OCI-LY1 (cell line): ENCODE data around the gene GNA12.

ENCODE experiments used
- H2AFZ ChIP-seq: fragments of 200-600 bp; sonication (generic), shearing (Covaris generic); 2 replicates; pipeline ENCODE4 v1.6.0; 2014; ENCODE audit warnings: antibody characterized with exemption, mild to moderate bottlenecking, low read length
- H3F3A ChIP-seq: fragments of 200-600 bp; sonication (generic), shearing (Covaris generic); 2 replicates; pipeline ENCODE4 v1.6.0; 2014; ENCODE audit warnings: mild to moderate bottlenecking, antibody characterized with exemption, low read length, moderate library complexity; ENCODE audit not compliant: insufficient read depth
- H3K27ac ChIP-seq: fragments of 200-600 bp; sonication (generic); 2 replicates; pipeline ENCODE4 v1.5.1; 2014; ENCODE audit warnings: low read length, mixed run types, mild to moderate bottlenecking, low read depth; ENCODE audit not compliant: poor library complexity, severe bottlenecking
- H3K27me3 ChIP-seq: fragments of 200-600 bp; sonication (generic); 2 replicates; pipeline ENCODE4 v1.6.0; 2014; ENCODE audit warnings: antibody characterized with exemption, mild to moderate bottlenecking, low read length, moderate library complexity; ENCODE audit not compliant: insufficient read depth
- H3K36me3 ChIP-seq: fragments of 200-600 bp; sonication (generic); 2 replicates; pipeline ENCODE4 v1.6.1; 2014; ENCODE audit warnings: mild to moderate bottlenecking, antibody characterized with exemption, low read length, moderate library complexity, mixed read lengths; ENCODE audit not compliant: insufficient read depth
- H3K4me1 ChIP-seq: fragments of 200-600 bp; sonication (generic); 2 replicates; pipeline ENCODE4 v1.5.1; 2014; ENCODE audit warnings: mild to moderate bottlenecking, low read length, moderate library complexity; ENCODE audit not compliant: insufficient read depth, severe bottlenecking
- H3K4me2 ChIP-seq: fragments of 200-600 bp; sonication (generic), shearing (Covaris generic); 2 replicates; pipeline ENCODE4 v1.6.1; 2014; ENCODE audit warnings: low read length
- H3K4me3 ChIP-seq: fragments of 200-600 bp; sonication (generic); 2 replicates; pipeline ENCODE4 v1.5.1; 2014; ENCODE audit warnings: low read length, low read depth, mild to moderate bottlenecking, mixed read lengths; ENCODE audit not compliant: poor library complexity, severe bottlenecking
- H3K79me2 ChIP-seq: fragments of 200-600 bp; shearing (Covaris generic); 2 replicates; pipeline ENCODE4 v1.6.1; 2016; ENCODE audit warnings: mixed run types, low read length, mixed read lengths; ENCODE audit not compliant: insufficient read depth
- H3K9ac ChIP-seq: fragments of 200-600 bp; sonication (generic), shearing (Covaris generic); 2 replicates; pipeline ENCODE4 v1.6.1; 2014; ENCODE audit warnings: mild to moderate bottlenecking, low read length, mixed read lengths
- H3K9me2 ChIP-seq: fragments of 200-600 bp; sonication (generic), shearing (Covaris generic); 2 replicates; pipeline ENCODE4 v1.6.1; 2014; ENCODE audit warnings: low read depth, mild to moderate bottlenecking, low read length, mixed read lengths
- H3K9me3 ChIP-seq: fragments of 200-600 bp; shearing (Covaris generic); 2 replicates; pipeline ENCODE4 v1.6.1; 2014; ENCODE audit warnings: low read length, mixed read lengths
- H4K20me1 ChIP-seq: fragments of 200-600 bp; sonication (generic), shearing (Covaris generic); 2 replicates; pipeline ENCODE4 v1.6.0; 2016; ENCODE audit warnings: mild to moderate bottlenecking, low read length; ENCODE audit not compliant: insufficient read depth
- CTCF ChIP-seq: fragments of 200-600 bp; sonication (generic), shearing (Covaris generic); IDR thresholded peaks from 2 replicates; pipeline ENCODE4 v1.5.1; 2017; ENCODE audit warnings: mild to moderate bottlenecking, antibody characterized with exemption, low read length, moderate library complexity, mixed read lengths
- EZH2 ChIP-seq: fragments of 200-600 bp; sonication (generic), shearing (Covaris generic); IDR thresholded peaks from 2 replicates; pipeline ENCODE4 v1.8.0; 2017; ENCODE audit warnings: borderline replicate concordance, mixed run types, mild to moderate bottlenecking, antibody characterized with exemption, low read length, moderate library complexity, mixed read lengths

The GNA12 gene

DNA sequence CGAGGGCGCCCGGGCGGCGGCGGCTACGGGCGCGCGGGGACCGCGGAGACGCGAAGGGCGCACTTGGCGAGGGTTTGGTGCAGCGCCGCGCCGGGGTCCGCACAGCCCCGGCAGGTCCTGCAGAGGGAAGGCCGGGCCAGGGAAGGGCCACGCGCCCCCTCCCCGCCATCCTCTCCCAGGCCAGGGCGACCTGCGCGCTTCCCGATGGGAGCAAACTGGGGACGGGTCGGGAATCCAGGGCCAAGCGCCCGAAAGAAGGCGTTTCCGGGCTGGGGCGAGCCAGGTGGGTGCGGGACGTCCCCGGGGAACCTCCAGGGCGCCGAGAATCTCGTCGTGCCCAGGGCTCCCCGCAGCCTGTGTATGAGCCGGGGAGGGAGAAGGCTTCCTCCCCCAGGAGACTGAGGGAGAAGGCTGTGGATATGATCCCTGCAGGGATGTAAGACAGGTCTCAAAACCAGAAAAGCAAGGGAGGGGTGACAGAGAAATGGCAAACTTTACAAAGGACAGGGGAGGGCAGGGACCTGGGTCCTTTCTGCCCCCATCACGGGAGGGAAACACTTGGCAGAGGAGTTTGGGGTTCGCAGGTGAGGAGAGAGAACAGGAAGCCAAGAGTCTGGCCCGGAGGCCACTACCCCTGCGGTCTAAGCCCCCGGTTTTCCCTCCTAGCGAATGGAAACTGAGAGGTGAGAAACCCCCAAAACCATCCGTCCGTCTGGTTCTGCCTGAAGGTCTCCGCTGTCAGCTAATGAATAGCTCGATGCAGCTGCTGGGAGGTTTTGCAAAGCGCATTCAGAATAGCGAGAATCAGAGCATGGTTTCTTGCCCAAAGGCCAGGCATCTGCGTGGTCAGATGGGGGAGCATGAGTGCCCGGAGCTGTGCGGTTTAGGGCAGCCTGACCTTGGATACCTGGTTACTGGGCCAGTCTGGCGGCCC, 155.4 kb downstream of the GNA12 start:
- H4K20me1 ChIP-seq = no peaks in the 10 kb centered on the region
- H3K4me3 ChIP-seq = no peak overlapping the region
- no peaks in the 10 kb centered on the region for H3K79me2 ChIP-seq
- no peaks in the 10 kb centered on the region for H3F3A ChIP-seq
- H3K36me3 ChIP-seq = no peaks in the 10 kb centered on the region
- H3K27ac ChIP-seq = no peak overlapping the region
- no peak overlapping the region for H3K4me2 ChIP-seq
- H3K9ac ChIP-seq = no peak overlapping the region
- H3K9me2 ChIP-seq = no peaks in the 10 kb centered on the region
- H3K9me3 ChIP-seq = no peaks in the 10 kb centered on the region
- H3K4me1 ChIP-seq = no peaks in the 10 kb centered on the region
- H2AFZ ChIP-seq = no peak overlapping the region
- no peaks in the 10 kb centered on the region; the same call in 1 of the 2 replicates for H3K27me3 ChIP-seq
- no peak for TF ChIP-seq EZH2
- TF ChIP-seq CTCF = no peak

- Histone ChIP-seq H4K20me1 (no peaks in the 10 kb centered on the region), H3K27me3 (no peaks in the 10 kb centered on the region; the same call in 1 of the 2 replicates), H3K27ac (no peak within 1 kb of the TSS), H3K9ac (no peak within 1 kb of the TSS), H2AFZ (no peak within 1 kb of the TSS), H3K4me3 (no peak within 1 kb of the TSS), H3K79me2 (no peaks in the 10 kb centered on the region), H3K9me2 (no peaks in the 10 kb centered on the region), H3K9me3 (no peaks in the 10 kb centered on the region), H3K4me1 (no peaks in the 10 kb centered on the region), H3F3A (no peaks in the 10 kb centered on the region), H3K36me3 (no peaks in the 10 kb centered on the region), H3K4me2 (no peak within 1 kb of the TSS)
- no peak for TF ChIP-seq EZH2
- no peak for TF ChIP-seq CTCF
These were observed 156.2 kb downstream of the GNA12 start, which contains the start of gene AMZ1 for GRCh38 chr7:2687881-2688318. Gene AMZ1, plus strand, starts transcription at chr7:2688202. Its CDS starts 12,250 bp downstream, at chr7:2700452.

GRCh38 chr7:2687338-2687869, 156.7 kb downstream of the GNA12 start:
- H2AFZ ChIP-seq = no peak overlapping the region

More at GRCh38 chr7:2687338-2687869, 156.7 kb downstream of the GNA12 start:
- Histone ChIP-seq H3K9me3 (no peaks in the 10 kb centered on the region), H3K4me3 (no peak overlapping the region), H4K20me1 (no peaks in the 10 kb centered on the region), H3K36me3 (no peaks in the 10 kb centered on the region), H3K27me3 (no peaks in the 10 kb centered on the region), H3K9ac (no peak overlapping the region), H3K4me1 (no peaks in the 10 kb centered on the region), H3F3A (no peaks in the 10 kb centered on the region), H3K4me2 (no peak overlapping the region), H3K27ac (no peak overlapping the region), H3K9me2 (no peaks in the 10 kb centered on the region), H3K79me2 (no peaks in the 10 kb centered on the region)
- TF ChIP-seq CTCF (no peak), EZH2 (no peak)
